Type B pancreatic cell (in vitro differentiated cells): ENCODE results near the gene UCP1. TPM values are rescaled to one million over a fixed set of nuclear protein-coding genes. Genes with fewer than 3 reads are reported as not detected.

Experiments
- total RNA-seq: library from RNA; stranded (reverse); gene quantifications from 2 replicates; pipeline ENCODE4 v1.2.1, GENCODE V29; 2021; ENCODE audit warnings: low replicate concordance

UCP1 gene
- total RNA-seq, 1 donor from 2014 or later = 0.41 TPM

Other genes starting within 250 kb of the UCP1 start
- 51.4 and 58.0 TPM in 2 replicates for gene SCOC, start 195.3 kb downstream of the UCP1 start, total RNA-seq
- gene CLGN, start 141.3 kb downstream of the UCP1 start, total RNA-seq = 3.0 and 6.4 TPM in 2 replicates
- not detected in 2 replicates for gene MGAT4D, start 70.7 kb downstream of the UCP1 start, total RNA-seq
- gene ELMOD2, start 44.8 kb downstream of the UCP1 start, total RNA-seq = 35.9 and 50.2 TPM in 2 replicates
- 29.1 and 34.1 TPM in 2 replicates for gene TBC1D9, start 187.4 kb upstream of the UCP1 start, total RNA-seq